Mucosa of descending colon (tissue), 3 donors: ENCODE data around the gene GABRB2. TPM values are rescaled to one million over a fixed set of nuclear protein-coding genes. Genes with fewer than 3 reads are reported as not detected.

Experiments
- ATAC-seq: fragments of 200-7000 bp; cut with Tn5 transposase; one replicate; pipeline ENCODE4 v1.9.1; 2020; ENCODE audit warnings: mild to moderate bottlenecking, moderate library complexity
- DNase-seq, 3 donors: peaks; one replicate each; pipeline ENCODE4 v3.0.0-alpha.2; 2020
- H3K36me3 ChIP-seq: fragments of 200-600 bp; one replicate; pipeline ENCODE4 v1.8.0; 2021; ENCODE audit warnings: low read depth, mild to moderate bottlenecking
- H3K4me1 ChIP-seq: fragments of 200-600 bp; one replicate; pipeline ENCODE4 v1.8.0; 2021; ENCODE audit warnings: low read depth, mild to moderate bottlenecking
- H3K4me3 ChIP-seq: fragments of 200-600 bp; one replicate; pipeline ENCODE4 v1.8.0; 2021; ENCODE audit warnings: mild to moderate bottlenecking
- H3K9me3 ChIP-seq: fragments of 200-600 bp; one replicate; pipeline ENCODE4 v1.8.0; 2021; ENCODE audit warnings: mild to moderate bottlenecking
- CTCF ChIP-seq: fragments of 200-600 bp; IDR thresholded peaks from one replicate; pipeline ENCODE4 v1.8.0; 2022; ENCODE audit warnings: antibody characterized with exemption, mild to moderate bottlenecking
- intact Hi-C, 2 donors: fragments of 100-400 bp; cut with DNase I in 1 of 2; cut with micrococcal nuclease in 1 of 2; formaldehyde crosslinking; loops; one replicate each; pipeline versions ENCODE4 v1.11.0 to v1.11.1; 2022; cut with DNase I, micrococcal nuclease
- total RNA-seq, 3 donors: library from RNA; stranded (reverse); fragmentation: NEBNext Ultra II Directional in 2 of 3; extraction: Animal tissue kit (Norgen Biotek cat#: 25700) in 2 of 3; gene quantifications; one replicate each; pipeline versions ENCODE4 v1.2.1 to v1.2.4, GENCODE V29; 2021 to 2023
- donor health status: DM: no; HTN: no; CAD: no; lungs with moderate emphysema.
- donor health status: DM: no; HTN: no; CAD: no.
- donor health status: DM: no; HTN: yes; CAD: no.

Gene GABRB2
- total RNA-seq, 3 donors from 2014 or later: 0.44 to 2.1 (median 2.0) TPM

- Histone ChIP-seq H3K9me3 (no peaks in the 10 kb centered on the region), H3K4me1 (no peaks in the 10 kb centered on the region), H3K4me3 (no peak overlapping the region), H3K36me3 (no peaks in the 10 kb centered on the region)
- ATAC-seq: no peak
- no peak for DNase-seq
- no peak for TF ChIP-seq CTCF
- intact Hi-C loops: no loop called here
These were observed 113.7 kb downstream of the GABRB2 start for GRCh38 chr5:161432798-161433197.

GRCh38 chr5:161431963-161432362 lies 114.6 kb downstream of the GABRB2 start:
- H3K36me3 ChIP-seq: no peaks in the 10 kb centered on the region
- intact Hi-C loops: no loop called here
- no peaks in the 10 kb centered on the region for H3K4me1 ChIP-seq
- TF ChIP-seq CTCF: no peak
- no peak overlapping the region for H3K4me3 ChIP-seq
- ATAC-seq: no peak
- DNase-seq: no peak
- no peaks in the 10 kb centered on the region for H3K9me3 ChIP-seq

- ATAC-seq (no peak), DNase-seq (no peak)
- no peaks in the 10 kb centered on the region for H3K4me1 ChIP-seq
- no peak overlapping the region for H3K4me3 ChIP-seq
- no peak for TF ChIP-seq CTCF
- H3K36me3 ChIP-seq: no peaks in the 10 kb centered on the region
- intact Hi-C loops: no loop called here
- peaks cover 9% of the 10 kb centered on the region for H3K9me3 ChIP-seq
These were observed 125.5 kb downstream of the GABRB2 start for GRCh38 chr5:161421067-161421466.

GRCh38 chr5:161420521-161420920 lies 126.0 kb downstream of the GABRB2 start:
- no peak for TF ChIP-seq CTCF
- ATAC-seq: no peak

GRCh38 chr5:161414896-161415295 lies 131.6 kb downstream of the GABRB2 start:
- intact Hi-C loops: no loop called here
- Histone ChIP-seq H3K4me1 (no peaks in the 10 kb centered on the region), H3K9me3 (no peaks in the 10 kb centered on the region), H3K36me3 (no peaks in the 10 kb centered on the region), H3K4me3 (no peak overlapping the region)
- no peak for TF ChIP-seq CTCF
- ATAC-seq (no peak), DNase-seq (no peak)

More at GRCh38 chr5:161420521-161420920, 126.0 kb downstream of the GABRB2 start:
- no peaks in the 10 kb centered on the region for H3K36me3 ChIP-seq
- no peak for DNase-seq
- intact Hi-C loops: no loop called here
- peaks cover 9% of the 10 kb centered on the region for H3K9me3 ChIP-seq
- H3K4me3 ChIP-seq: no peak overlapping the region
- no peaks in the 10 kb centered on the region for H3K4me1 ChIP-seq

- intact Hi-C loops: no loop called here
- Histone ChIP-seq H3K4me1 (no peaks in the 10 kb centered on the region), H3K9me3 (no peaks in the 10 kb centered on the region), H3K4me3 (no peak overlapping the region), H3K36me3 (no peaks in the 10 kb centered on the region)
- ATAC-seq: no peak
- no peak for DNase-seq
- no peak for TF ChIP-seq CTCF
These were observed 132.5 kb downstream of the GABRB2 start for GRCh38 chr5:161414037-161414436.
